PC-3 (cell line): ENCODE measurements around the gene AGPAT3. TPM values are rescaled to one million over a fixed set of nuclear protein-coding genes. Genes with fewer than 3 reads are reported as not detected.

Source experiments
- ATAC-seq: fragments of 200-7000 bp; cut with Tn5 transposase; 2 replicates; pipeline ENCODE4 v1.9.1; 2020; ENCODE audit warnings: mild to moderate bottlenecking, moderate library complexity
- BruUV-seq: library from RNA; stranded (reverse); fragments of 400-500 nt; replicated peaks from 2 replicates; lab custom pipeline; 2021; lab: Mats Ljungman, UMichigan
- CTCF ChIA-PET: fragments of 300-600 bp; sonication (Branson Sonifier 250); formaldehyde crosslinking; loops from one replicate; lab custom pipeline; 2022; ENCODE audit warnings: antibody characterized with exemption; lab: Charles Lee
- POLR2A ChIA-PET: fragments of 300-600 bp; sonication (Branson Sonifier 250); formaldehyde crosslinking; loops from one replicate; lab custom pipeline; 2022; ENCODE audit warnings: antibody characterized with exemption; ENCODE audit not compliant: unreplicated experiment; lab: Charles Lee
- DNase-seq: peaks from one replicate; pipeline ENCODE4 v3.0.0-alpha.2; 2015
- H2AFZ ChIP-seq: fragments of 300-600 bp; sonication (generic); 2 replicates; pipeline ENCODE4 v1.6.0; 2016; ENCODE audit warnings: antibody characterized with exemption, low read length
- H3F3A ChIP-seq: fragments of 300-600 bp; sonication (generic); one replicate; pipeline ENCODE4 v1.6.0; 2017; ENCODE audit warnings: antibody characterized with exemption, low read length, control low read depth, mild to moderate bottlenecking; ENCODE audit not compliant: unreplicated experiment
- H3K27ac ChIP-seq: fragments of 300-600 bp; sonication (generic); 2 replicates; pipeline ENCODE4 v1.5.1; 2016; ENCODE audit warnings: mild to moderate bottlenecking, low read length
- H3K27me3 ChIP-seq: fragments of 300-600 bp; sonication (generic); 2 replicates; pipeline ENCODE4 v1.6.1; 2016; ENCODE audit warnings: low read length, mixed read lengths
- H3K36me3 ChIP-seq: fragments of 300-600 bp; sonication (generic); 2 replicates; pipeline ENCODE4 v1.6.1; 2016; ENCODE audit warnings: low read depth, mixed run types, low read length, mixed read lengths
- H3K4me1 ChIP-seq: fragments of 300-600 bp; sonication (generic); 2 replicates; pipeline ENCODE4 v1.5.1; 2016; ENCODE audit warnings: low read length; ENCODE audit not compliant: insufficient read depth
- H3K4me2 ChIP-seq: fragments of 300-600 bp; sonication (generic); 2 replicates; pipeline ENCODE4 v1.6.0; 2016; ENCODE audit warnings: low read length
- H3K4me3 ChIP-seq: fragments of 300-600 bp; sonication (generic); 2 replicates; pipeline ENCODE4 v1.5.1; 2016; ENCODE audit warnings: mild to moderate bottlenecking, low read length, mixed read lengths
- H3K79me2 ChIP-seq: fragments of 300-600 bp; sonication (generic); 2 replicates; pipeline ENCODE4 v1.6.1; 2017; ENCODE audit warnings: low read length, mixed read lengths
- H3K9ac ChIP-seq: fragments of 300-600 bp; sonication (generic); 2 replicates; pipeline ENCODE4 v1.6.0; 2016; ENCODE audit warnings: mild to moderate bottlenecking, low read length
- H3K9me2 ChIP-seq: fragments of 300-600 bp; sonication (generic); replicated peaks from 2 replicates; pipeline ENCODE4 v1.6.1; 2016; ENCODE audit warnings: mixed run types, low read length, mixed read lengths
- H3K9me3 ChIP-seq: fragments of 300-600 bp; sonication (generic); 2 replicates; pipeline ENCODE4 v1.6.1; 2016; ENCODE audit warnings: low read length, mixed read lengths
- H4K20me1 ChIP-seq: fragments of 300-600 bp; sonication (generic); 2 replicates; pipeline ENCODE4 v1.6.1; 2016; ENCODE audit warnings: low read length, mixed read lengths
- EZH2 ChIP-seq: fragments of 300-600 bp; sonication (generic); IDR thresholded peaks from one replicate; pipeline ENCODE4 v1.6.1; 2017; ENCODE audit warnings: antibody characterized with exemption, mild to moderate bottlenecking, low read length; ENCODE audit not compliant: unreplicated experiment
- EZH2phosphoT487 ChIP-seq: fragments of 300-600 bp; sonication (generic); IDR thresholded peaks from 2 replicates; pipeline ENCODE4 v1.6.1; 2018; ENCODE audit warnings: mild to moderate bottlenecking, antibody characterized with exemption, low read length, borderline replicate concordance
- intact Hi-C: fragments of 100-400 bp; cut with micrococcal nuclease; formaldehyde crosslinking; loops from 2 replicates; pipeline ENCODE4 v1.9.0; 2023
- total RNA-seq: library from RNA; depleted of rRNA; stranded (reverse); fragments of >200 nt; gene quantifications from 2 replicates; pipeline ENCODE4 v1.2.3, GENCODE V29; 2014
- TF ChIP-seq, protein P1 (sequence below): fragments of 300-600 bp; sonication (generic); conservative IDR thresholded peaks from 2 replicates; pipeline ENCODE4 v1.5.1; 2017; ENCODE audit warnings: antibody characterized with exemption, low read depth, mild to moderate bottlenecking, low read length

Gene AGPAT3
- total RNA-seq, 1 experiment from 2014 or later, result 76.1 TPM

DNA sequence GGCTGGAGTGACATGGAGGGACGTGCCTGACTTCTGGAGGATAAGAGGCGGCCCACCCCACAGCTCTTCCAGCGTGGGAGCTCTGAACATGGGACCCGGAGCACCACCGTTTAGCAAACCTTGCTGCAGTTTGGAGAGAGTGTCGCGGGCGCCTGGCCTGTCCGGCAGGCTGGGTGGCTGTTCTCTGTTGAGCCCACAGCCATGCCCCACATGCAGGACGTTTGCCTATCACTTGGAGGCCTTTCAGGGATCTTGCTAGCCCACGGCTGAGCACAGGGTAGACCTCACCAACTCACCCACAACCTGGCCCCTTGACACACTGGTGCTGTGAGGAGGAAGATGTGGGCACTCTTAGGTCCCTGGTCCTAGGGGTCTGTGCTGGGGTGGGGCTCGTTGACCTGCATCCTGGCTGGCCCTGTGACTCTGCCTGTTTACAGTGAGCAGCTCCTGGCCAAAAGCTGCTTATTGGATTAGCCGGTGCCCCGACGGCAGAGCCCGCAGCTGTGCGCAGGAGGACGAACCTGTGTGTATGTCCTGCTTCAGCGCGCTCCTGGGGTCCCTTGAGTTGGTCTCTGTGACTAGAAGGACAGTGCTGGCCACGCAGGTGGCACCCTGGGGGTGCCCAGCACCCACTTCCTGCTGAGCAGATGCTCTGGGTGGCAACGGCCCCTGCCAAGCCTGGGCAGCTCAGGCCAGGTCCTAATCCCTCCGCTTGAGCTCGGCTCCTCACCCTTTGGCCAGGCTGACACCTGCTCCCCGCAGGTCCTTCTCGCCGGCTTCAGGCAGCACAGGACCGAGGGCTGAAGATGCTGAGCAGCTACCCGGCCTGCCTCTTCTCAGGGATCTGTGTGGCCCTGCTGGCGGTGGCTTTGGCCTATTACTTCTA, 74.7 kb downstream of the AGPAT3 start:
- no peaks in the 10 kb centered on the region; the same call in 1 of the 2 replicates for H3K36me3 ChIP-seq
- ChIA-PET CTCF (no interaction called here), POLR2A (no interaction called here)
- no TSS peak for BruUV-seq
- no peak overlapping the region for H3K4me2 ChIP-seq
- no peaks in the 10 kb centered on the region for H3K27me3 ChIP-seq
- H4K20me1 ChIP-seq, result no peaks in the 10 kb centered on the region
- DNase-seq (no peak), ATAC-seq (no peak)
- no peaks in the 10 kb centered on the region for H3K4me1 ChIP-seq
- no peaks in the 10 kb centered on the region for H3F3A ChIP-seq
- H3K79me2 ChIP-seq, result 0 out of 2 replicates have a peak, but pooled peaks cover 3% of the 10 kb centered on the region
- H3K9me2 ChIP-seq, result no peaks in the 10 kb centered on the region
- H2AFZ ChIP-seq, result no peak overlapping the region
- intact Hi-C loops, result loop anchor here (5.0 kb wide), 1 partner anchor 127 kb away; no protein-coding TSS in a partner anchor
- TF ChIP-seq EZH2phosphoT487, result no peak
- TF ChIP-seq, protein P1, sequence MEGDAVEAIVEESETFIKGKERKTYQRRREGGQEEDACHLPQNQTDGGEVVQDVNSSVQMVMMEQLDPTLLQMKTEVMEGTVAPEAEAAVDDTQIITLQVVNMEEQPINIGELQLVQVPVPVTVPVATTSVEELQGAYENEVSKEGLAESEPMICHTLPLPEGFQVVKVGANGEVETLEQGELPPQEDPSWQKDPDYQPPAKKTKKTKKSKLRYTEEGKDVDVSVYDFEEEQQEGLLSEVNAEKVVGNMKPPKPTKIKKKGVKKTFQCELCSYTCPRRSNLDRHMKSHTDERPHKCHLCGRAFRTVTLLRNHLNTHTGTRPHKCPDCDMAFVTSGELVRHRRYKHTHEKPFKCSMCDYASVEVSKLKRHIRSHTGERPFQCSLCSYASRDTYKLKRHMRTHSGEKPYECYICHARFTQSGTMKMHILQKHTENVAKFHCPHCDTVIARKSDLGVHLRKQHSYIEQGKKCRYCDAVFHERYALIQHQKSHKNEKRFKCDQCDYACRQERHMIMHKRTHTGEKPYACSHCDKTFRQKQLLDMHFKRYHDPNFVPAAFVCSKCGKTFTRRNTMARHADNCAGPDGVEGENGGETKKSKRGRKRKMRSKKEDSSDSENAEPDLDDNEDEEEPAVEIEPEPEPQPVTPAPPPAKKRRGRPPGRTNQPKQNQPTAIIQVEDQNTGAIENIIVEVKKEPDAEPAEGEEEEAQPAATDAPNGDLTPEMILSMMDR, result no peak; the same call in 1 of the 2 replicates
- TF ChIP-seq EZH2, result no peak
- H3K9ac ChIP-seq, result no peak overlapping the region
- H3K27ac ChIP-seq, result no peak overlapping the region
- no peak overlapping the region for H3K4me3 ChIP-seq
- no peaks in the 10 kb centered on the region for H3K9me3 ChIP-seq

DNA sequence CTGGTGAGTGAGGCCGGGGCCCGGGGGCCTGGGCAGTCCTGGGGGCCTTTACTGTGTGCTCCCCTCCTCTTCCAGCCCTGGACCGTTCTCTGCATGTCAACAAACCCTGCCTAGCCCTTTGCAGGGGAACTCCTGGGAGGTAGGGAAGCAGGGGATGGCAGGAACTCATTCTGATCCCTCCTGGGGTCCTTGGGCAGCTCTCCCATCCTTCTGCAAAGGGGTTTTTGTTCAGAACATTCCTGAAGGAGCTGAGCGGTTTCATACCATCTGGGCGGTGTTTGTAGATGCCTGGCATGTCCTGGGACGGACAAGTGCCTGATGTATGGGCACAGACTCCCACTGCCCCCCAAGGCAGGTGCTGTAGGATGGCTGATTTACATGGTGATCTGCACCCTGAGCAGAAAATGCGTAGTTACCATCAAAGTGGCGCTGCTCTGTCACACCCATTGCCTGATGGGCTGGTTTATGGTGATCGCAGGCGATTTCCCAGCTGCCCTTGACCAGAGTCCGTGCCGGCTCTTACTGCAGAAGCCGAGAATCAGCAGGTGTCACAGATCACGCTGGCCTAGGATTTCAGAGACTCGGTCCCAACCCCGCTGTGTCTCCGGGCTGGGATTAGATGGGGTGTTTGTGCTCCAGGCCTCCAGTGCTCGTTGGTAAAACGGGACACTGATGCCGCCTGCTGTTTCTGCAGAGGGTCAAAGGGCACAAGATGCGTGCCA, 75.5 kb downstream of the AGPAT3 start:
- Histone ChIP-seq H3K9me2 (no peaks in the 10 kb centered on the region), H3K4me3 (no peak overlapping the region), H3K9ac (no peak overlapping the region), H3K27ac (no peak overlapping the region), H4K20me1 (no peaks in the 10 kb centered on the region), H3K4me1 (no peaks in the 10 kb centered on the region), H3F3A (no peaks in the 10 kb centered on the region), H3K4me2 (no peak overlapping the region), H3K27me3 (no peaks in the 10 kb centered on the region), H2AFZ (no peak overlapping the region), H3K36me3 (no peaks in the 10 kb centered on the region; the same call in 1 of the 2 replicates), H3K9me3 (no peaks in the 10 kb centered on the region), H3K79me2 (0 out of 2 replicates have a peak, but pooled peaks cover 6% of the 10 kb centered on the region)
- POLR2A ChIA-PET, result no interaction called here
- CTCF ChIA-PET, result no interaction called here
- BruUV-seq, result no TSS peak
- ATAC-seq (no peak), DNase-seq (no peak)
- intact Hi-C loops, result no loop called here
- TF ChIP-seq, protein P1, result no peak
- TF ChIP-seq EZH2, result no peak
- no peak for TF ChIP-seq EZH2phosphoT487
